Kidney tubule cell (primary cell): ENCODE measurements around the gene PTPN14.
"Not testable (repeated sequence)": the region's sequence is repeated elsewhere in the genome, so short reads cannot be mapped to it uniquely, and the experiment has no call there.

Experiments used
- DNase-seq: peaks from one replicate; pipeline ENCODE4 v3.0.0-alpha.2; 2018; ENCODE audit warnings: low spot score

PTPN14 gene

GRCh38 chr1:214551436-214552173 is at the start of gene PTPN14:
PTPN14 (minus strand) TSS chr1:214551602; CDS start chr1:214464803, 86,799 bp downstream.
- DNase-seq, result peak; percentile 98

GRCh38 chr1:214593158-214593557 is 41.8 kb upstream of the PTPN14 start:
- no peak for DNase-seq

- DNase-seq, result not testable (repeated sequence)
Observed at GRCh38 chr1:214591918-214592317, 40.5 kb upstream of the PTPN14 start.

GRCh38 chr1:214590696-214591095 is 39.3 kb upstream of the PTPN14 start:
- no peak for DNase-seq

GRCh38 chr1:214588963-214589597 is 37.7 kb upstream of the PTPN14 start:
- DNase-seq, result no peak

- no peak for DNase-seq
Observed at GRCh38 chr1:214587165-214587564, 35.8 kb upstream of the PTPN14 start.

GRCh38 chr1:214586621-214587020 is 35.2 kb upstream of the PTPN14 start:
- DNase-seq, result no peak

GRCh38 chr1:214584805-214585766 is 33.7 kb upstream of the PTPN14 start:
- peak; percentile 78 for DNase-seq

- DNase-seq, result no peak
Observed at GRCh38 chr1:214583824-214584554, 32.6 kb upstream of the PTPN14 start.

GRCh38 chr1:214583113-214583512 is 31.7 kb upstream of the PTPN14 start:
- DNase-seq, result no peak

- DNase-seq, result no peak
Observed at GRCh38 chr1:214582289-214582891, 31.0 kb upstream of the PTPN14 start.

- peak; percentile 97 for DNase-seq
Observed at GRCh38 chr1:214581785-214582184, 30.4 kb upstream of the PTPN14 start.

- DNase-seq, result no peak
Observed at GRCh38 chr1:214579183-214579582, 27.8 kb upstream of the PTPN14 start.

GRCh38 chr1:214576120-214576519 is 24.7 kb upstream of the PTPN14 start:
- not testable (repeated sequence) for DNase-seq

- DNase-seq, result no peak
Observed at GRCh38 chr1:214574598-214575411, 23.4 kb upstream of the PTPN14 start.

- peak; percentile 91 for DNase-seq
Observed at GRCh38 chr1:214573386-214574318, 22.2 kb upstream of the PTPN14 start.

GRCh38 chr1:214571281-214571680 is 19.9 kb upstream of the PTPN14 start:
- DNase-seq, result no peak

- DNase-seq, result peak; percentile 86
Observed at GRCh38 chr1:214570442-214570841, 19.0 kb upstream of the PTPN14 start.

GRCh38 chr1:214569357-214570004 is 18.1 kb upstream of the PTPN14 start:
- peak; percentile 78 for DNase-seq
